Body of pancreas (tissue), 4 donors: ENCODE measurements around the gene OR10A5.

Experiments used
- POLR2A ChIP-seq, 3 donors: fragments of 450-650 bp; IDR thresholded peaks; one replicate each; pipeline ENCODE4 v1.6.1; 2016; ENCODE audit warnings: antibody characterized with exemption in 3 of 3, mild to moderate bottlenecking in 2 of 3
- TF ChIP-seq, protein P1 (sequence below), 7 experiments: fragments of 450-650 bp in 4 of 7; fragments of 200-600 bp in 3 of 7; sonication (generic) in 3 of 7; IDR thresholded peaks; one replicate each; pipeline ENCODE4 v1.5.1; 2016 to 2019; ENCODE audit warnings: antibody characterized with exemption in 7 of 7

- TF ChIP-seq, protein P1, sequence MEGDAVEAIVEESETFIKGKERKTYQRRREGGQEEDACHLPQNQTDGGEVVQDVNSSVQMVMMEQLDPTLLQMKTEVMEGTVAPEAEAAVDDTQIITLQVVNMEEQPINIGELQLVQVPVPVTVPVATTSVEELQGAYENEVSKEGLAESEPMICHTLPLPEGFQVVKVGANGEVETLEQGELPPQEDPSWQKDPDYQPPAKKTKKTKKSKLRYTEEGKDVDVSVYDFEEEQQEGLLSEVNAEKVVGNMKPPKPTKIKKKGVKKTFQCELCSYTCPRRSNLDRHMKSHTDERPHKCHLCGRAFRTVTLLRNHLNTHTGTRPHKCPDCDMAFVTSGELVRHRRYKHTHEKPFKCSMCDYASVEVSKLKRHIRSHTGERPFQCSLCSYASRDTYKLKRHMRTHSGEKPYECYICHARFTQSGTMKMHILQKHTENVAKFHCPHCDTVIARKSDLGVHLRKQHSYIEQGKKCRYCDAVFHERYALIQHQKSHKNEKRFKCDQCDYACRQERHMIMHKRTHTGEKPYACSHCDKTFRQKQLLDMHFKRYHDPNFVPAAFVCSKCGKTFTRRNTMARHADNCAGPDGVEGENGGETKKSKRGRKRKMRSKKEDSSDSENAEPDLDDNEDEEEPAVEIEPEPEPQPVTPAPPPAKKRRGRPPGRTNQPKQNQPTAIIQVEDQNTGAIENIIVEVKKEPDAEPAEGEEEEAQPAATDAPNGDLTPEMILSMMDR (IDR thresholded peaks at IDR 0.05): no peak
- TF ChIP-seq POLR2A (IDR thresholded peaks at IDR 0.05): no peak
Observed at GRCh38 chr11:6833356-6833755, 12.1 kb upstream of the OR10A5 start.
